Endodermal cell (in vitro differentiated cells): Measurements from ENCODE around the gene RFC5. TPM values are rescaled to one million over a fixed set of nuclear protein-coding genes. Genes with fewer than 3 reads are reported as not detected.
A peak's percentile ranks its signal among the peaks of the same experiment; 100 is the strongest.

Source experiments
- DNase-seq: peaks from one replicate; pipeline ENCODE4 v3.0.0-alpha.2; 2017
- H3K27ac ChIP-seq: 2 replicates; pipeline ENCODE4 v1.5.1; 2013; ENCODE audit warnings: mild to moderate bottlenecking, low read depth, low read length, moderate library complexity
- H3K27me3 ChIP-seq: 2 replicates; pipeline ENCODE4 v1.6.1; 2013; ENCODE audit warnings: mild to moderate bottlenecking, low read length, moderate library complexity; ENCODE audit not compliant: insufficient read depth, control insufficient read depth, poor library complexity, severe bottlenecking
- H3K36me3 ChIP-seq: 2 replicates; pipeline ENCODE4 v1.7.0; 2013; ENCODE audit warnings: mild to moderate bottlenecking, low read length, moderate library complexity; ENCODE audit not compliant: control insufficient read depth, insufficient read depth
- H3K4me1 ChIP-seq: one replicate; pipeline ENCODE4 v1.7.0; 2013; ENCODE audit warnings: low read length; ENCODE audit not compliant: control insufficient read depth, insufficient read depth
- H3K4me3 ChIP-seq: 2 replicates; pipeline ENCODE4 v1.5.1; 2013; ENCODE audit warnings: mild to moderate bottlenecking, low read length, moderate library complexity
- H3K9ac ChIP-seq: 2 replicates; pipeline ENCODE4 v1.6.1; 2013; ENCODE audit warnings: mild to moderate bottlenecking, low read length, moderate library complexity; ENCODE audit not compliant: poor library complexity, severe bottlenecking; ENCODE audit errors: extremely low read depth
- H3K9me3 ChIP-seq: 2 replicates; pipeline ENCODE4 v1.6.1; 2013; ENCODE audit warnings: mild to moderate bottlenecking, low read length, moderate library complexity; ENCODE audit not compliant: control insufficient read depth
- H3K27ac Mint-ChIP-seq: 2 replicates; pipeline ENCODE4 v1.8.0; 2020; ENCODE audit warnings: mixed read lengths
- H3K27me3 Mint-ChIP-seq: 2 replicates; pipeline ENCODE4 v1.8.0; 2021; ENCODE audit warnings: mild to moderate bottlenecking, mixed read lengths; ENCODE audit not compliant: insufficient read depth
- H3K36me3 Mint-ChIP-seq: 2 replicates; pipeline ENCODE4 v1.8.0; 2020; ENCODE audit warnings: low read depth, mixed read lengths
- H3K4me1 Mint-ChIP-seq: 2 replicates; pipeline ENCODE4 v1.8.0; 2020; ENCODE audit warnings: mixed read lengths
- H3K4me3 Mint-ChIP-seq: 2 replicates; pipeline ENCODE4 v1.8.0; 2020; ENCODE audit warnings: mild to moderate bottlenecking, moderate library complexity, mixed read lengths
- H3K9me3 Mint-ChIP-seq: 2 replicates; pipeline ENCODE4 v1.8.0; 2020; ENCODE audit warnings: mild to moderate bottlenecking, mixed read lengths
- WGBS, 2 experiments: methylation state at CpG; one replicate each; pipeline versions ENCODE4 v1.1.5 to v1.1.7; 2013; ENCODE audit warnings: missing lambda C conversion rate in 2 of 2, mixed read lengths in 1 of 2; ENCODE audit not compliant: insufficient coverage in 1 of 2, insufficient read length in 1 of 2; 5-methylcytosine and 5-hydroxymethylcytosine counted together
- total RNA-seq, 2 donors: library from RNA; stranded (reverse); fragmentation: NEBNext Ultra II Directional in 1 of 2; extraction: Animal tissue kit (Norgen Biotek cat#: 25700) in 1 of 2; gene quantifications; 2 replicates in 1 of 2; 3 replicates in 1 of 2; pipeline ENCODE4 v1.2.1, GENCODE V29; 2021
- TF ChIP-seq, protein P1 (sequence below): fragments of 200-600 bp; sonication (generic); conservative IDR thresholded peaks from 2 replicates; pipeline ENCODE4 v1.5.0; 2021; ENCODE audit warnings: antibody characterized with exemption, mild to moderate bottlenecking

The RFC5 gene
- total RNA-seq, 2 donors from 2014 or later = 32.2 to 46.2 TPM

DNA sequence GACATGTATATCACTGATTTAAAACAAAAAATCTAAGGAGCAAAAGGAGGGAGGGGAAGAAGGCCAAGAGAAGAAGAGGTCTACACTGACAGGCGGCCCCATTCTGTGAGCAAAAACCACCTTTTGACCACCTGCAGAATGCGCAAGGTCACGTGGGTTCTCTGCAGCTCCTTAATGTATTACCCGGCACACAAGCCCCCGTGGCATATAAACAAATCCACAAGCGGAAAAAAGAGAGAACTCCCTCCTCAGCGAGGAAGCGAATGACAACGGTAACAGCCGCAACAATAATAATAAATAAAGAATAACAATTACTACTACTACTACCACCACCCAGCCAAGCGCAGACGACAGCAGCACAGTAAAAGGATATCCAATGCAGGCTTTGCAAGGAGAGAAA, 49.0 kb upstream of the RFC5 start:
- Histone ChIP-seq H3K9me3 (peaks cover 17% of the 10 kb centered on the region), H3K4me1 (no peaks in the 10 kb centered on the region), H3K9ac (no peak overlapping the region), H3K27ac (no peak overlapping the region), H3K36me3 (no peaks in the 10 kb centered on the region), H3K4me3 (peak overlapping the region; percentile 85), H3K27me3 (peaks cover 36% of the 10 kb centered on the region)
- peaks cover 60% of the 10 kb centered on the region for H3K27me3 Mint-ChIP-seq
- H3K27ac Mint-ChIP-seq = no peak overlapping the region
- 23 to 66% methylated on average over 2 to 12 of the region's 12 CpGs for WGBS, 2 experiments
- DNase-seq = peak; percentile 55
- peaks cover 3% of the 10 kb centered on the region for H3K36me3 Mint-ChIP-seq
- TF ChIP-seq, protein P1, sequence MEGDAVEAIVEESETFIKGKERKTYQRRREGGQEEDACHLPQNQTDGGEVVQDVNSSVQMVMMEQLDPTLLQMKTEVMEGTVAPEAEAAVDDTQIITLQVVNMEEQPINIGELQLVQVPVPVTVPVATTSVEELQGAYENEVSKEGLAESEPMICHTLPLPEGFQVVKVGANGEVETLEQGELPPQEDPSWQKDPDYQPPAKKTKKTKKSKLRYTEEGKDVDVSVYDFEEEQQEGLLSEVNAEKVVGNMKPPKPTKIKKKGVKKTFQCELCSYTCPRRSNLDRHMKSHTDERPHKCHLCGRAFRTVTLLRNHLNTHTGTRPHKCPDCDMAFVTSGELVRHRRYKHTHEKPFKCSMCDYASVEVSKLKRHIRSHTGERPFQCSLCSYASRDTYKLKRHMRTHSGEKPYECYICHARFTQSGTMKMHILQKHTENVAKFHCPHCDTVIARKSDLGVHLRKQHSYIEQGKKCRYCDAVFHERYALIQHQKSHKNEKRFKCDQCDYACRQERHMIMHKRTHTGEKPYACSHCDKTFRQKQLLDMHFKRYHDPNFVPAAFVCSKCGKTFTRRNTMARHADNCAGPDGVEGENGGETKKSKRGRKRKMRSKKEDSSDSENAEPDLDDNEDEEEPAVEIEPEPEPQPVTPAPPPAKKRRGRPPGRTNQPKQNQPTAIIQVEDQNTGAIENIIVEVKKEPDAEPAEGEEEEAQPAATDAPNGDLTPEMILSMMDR = no peak
- peaks cover 3% of the 10 kb centered on the region for H3K4me1 Mint-ChIP-seq
- peaks cover 18% of the 10 kb centered on the region for H3K9me3 Mint-ChIP-seq
- peak overlapping the region; percentile 75 for H3K4me3 Mint-ChIP-seq

GRCh38 chr12:117968151-117968789, 48.2 kb upstream of the RFC5 start:
- Histone ChIP-seq H3K36me3 (no peaks in the 10 kb centered on the region), H3K9ac (peak overlapping the region; percentile 18), H3K27ac (no peak overlapping the region), H3K9me3 (peaks cover 17% of the 10 kb centered on the region), H3K27me3 (peaks cover 36% of the 10 kb centered on the region), H3K4me1 (no peaks in the 10 kb centered on the region), H3K4me3 (peak overlapping the region; percentile 85)
- H3K27ac Mint-ChIP-seq = no peak overlapping the region
- WGBS, 2 experiments = 0 to 4% methylated on average over 1 to 6 of the region's 10 CpGs
- H3K27me3 Mint-ChIP-seq = peaks cover 61% of the 10 kb centered on the region
- TF ChIP-seq, protein P1 = no peak
- DNase-seq = peak; percentile 55
- H3K4me1 Mint-ChIP-seq = peaks cover 3% of the 10 kb centered on the region
- H3K4me3 Mint-ChIP-seq = peak overlapping the region; percentile 75
- H3K36me3 Mint-ChIP-seq = peaks cover 3% of the 10 kb centered on the region
- peaks cover 18% of the 10 kb centered on the region for H3K9me3 Mint-ChIP-seq

GRCh38 chr12:117968826-117969659, 47.5 kb upstream of the RFC5 start, which contains the start of gene KSR2:
KSR2 (minus strand) TSS chr12:117968990; CDS start chr12:117968255, 735 bp downstream.
- peak within 1 kb of the TSS; percentile 85 for H3K4me3 ChIP-seq
- Mint-ChIP-seq H3K9me3 (peaks cover 18% of the 10 kb centered on the region), H3K4me3 (peak within 1 kb of the TSS; percentile 75), H3K27me3 (peaks cover 67% of the 10 kb centered on the region), H3K36me3 (peaks cover 3% of the 10 kb centered on the region), H3K27ac (peak within 1 kb of the TSS; percentile 50), H3K4me1 (peaks cover 3% of the 10 kb centered on the region)
- H3K27me3 ChIP-seq = peaks cover 36% of the 10 kb centered on the region
- peaks cover 17% of the 10 kb centered on the region for H3K9me3 ChIP-seq
- TF ChIP-seq, protein P1 = no peak
- no peaks in the 10 kb centered on the region for H3K4me1 ChIP-seq
- no peaks in the 10 kb centered on the region for H3K36me3 ChIP-seq
- H3K9ac ChIP-seq = peak within 1 kb of the TSS; percentile 30
- peak; percentile 98 for DNase-seq
- WGBS, 2 experiments = 0 to 1% methylated on average over 17 to 84 of the region's 86 CpGs
- H3K27ac ChIP-seq = no peak within 1 kb of the TSS
